ENCODE results near the gene APOD.
"Not testable (repeated sequence)": the region's sequence is repeated elsewhere in the genome, so short reads cannot be mapped to it uniquely, and the experiment has no call there.

The APOD gene

GRCh38 chr3:195617784-195618659 is 34.3 kb upstream of the APOD start:
- not testable (repeated sequence) for DNase-seq

GRCh38 chr3:195617134-195617533 is 33.4 kb upstream of the APOD start:
- not testable (repeated sequence) for DNase-seq

- no peak for DNase-seq
These were observed 32.9 kb upstream of the APOD start for GRCh38 chr3:195616681-195617080.

- not testable (repeated sequence) for DNase-seq
These were observed 32.3 kb upstream of the APOD start for GRCh38 chr3:195615952-195616537.

GRCh38 chr3:195614672-195615504 is 31.1 kb upstream of the APOD start:
- not testable (repeated sequence) for DNase-seq

- no peak for DNase-seq
These were observed 29.8 kb upstream of the APOD start for GRCh38 chr3:195613468-195614069.

GRCh38 chr3:195612075-195612800 is 28.5 kb upstream of the APOD start:
- DNase-seq: no peak

- no peak for DNase-seq
These were observed 25.5 kb upstream of the APOD start for GRCh38 chr3:195609229-195609628.

- DNase-seq: not testable (repeated sequence)
These were observed 18.0 kb upstream of the APOD start for GRCh38 chr3:195601785-195602184.

GRCh38 chr3:195601382-195601781 is 17.6 kb upstream of the APOD start:
- no peak for DNase-seq

GRCh38 chr3:195599926-195600325 is 16.2 kb upstream of the APOD start:
- not testable (repeated sequence) for DNase-seq

GRCh38 chr3:195599516-195599915 is 15.8 kb upstream of the APOD start:
- DNase-seq: not testable (repeated sequence)

GRCh38 chr3:195597848-195598247 is 14.1 kb upstream of the APOD start:
- DNase-seq: no peak

GRCh38 chr3:195597229-195597628 is 13.5 kb upstream of the APOD start:
- DNase-seq: no peak

- DNase-seq: no peak
These were observed 13.0 kb upstream of the APOD start for GRCh38 chr3:195596765-195597171.

- no peak for DNase-seq
These were observed 12.2 kb upstream of the APOD start for GRCh38 chr3:195595785-195596531.

- DNase-seq: no peak
These were observed 8.1 kb upstream of the APOD start for GRCh38 chr3:195591852-195592251.

- DNase-seq: no peak
These were observed 7.5 kb upstream of the APOD start for GRCh38 chr3:195591220-195591619.

- DNase-seq: not testable (repeated sequence)
These were observed 6.6 kb upstream of the APOD start for GRCh38 chr3:195590381-195590780.

GRCh38 chr3:195589796-195590195 is 6.1 kb upstream of the APOD start:
- DNase-seq: not testable (repeated sequence)

- no peak for DNase-seq
These were observed 4.1 kb upstream of the APOD start for GRCh38 chr3:195587824-195588223.

GRCh38 chr3:195587406-195587805 is 3.7 kb upstream of the APOD start:
- DNase-seq: no peak

All from NCI-H1105 treated with DMSO at 0.1 percent for 48 hours (cell line).